ENCODE results near the gene PDE4C.

DNA sequence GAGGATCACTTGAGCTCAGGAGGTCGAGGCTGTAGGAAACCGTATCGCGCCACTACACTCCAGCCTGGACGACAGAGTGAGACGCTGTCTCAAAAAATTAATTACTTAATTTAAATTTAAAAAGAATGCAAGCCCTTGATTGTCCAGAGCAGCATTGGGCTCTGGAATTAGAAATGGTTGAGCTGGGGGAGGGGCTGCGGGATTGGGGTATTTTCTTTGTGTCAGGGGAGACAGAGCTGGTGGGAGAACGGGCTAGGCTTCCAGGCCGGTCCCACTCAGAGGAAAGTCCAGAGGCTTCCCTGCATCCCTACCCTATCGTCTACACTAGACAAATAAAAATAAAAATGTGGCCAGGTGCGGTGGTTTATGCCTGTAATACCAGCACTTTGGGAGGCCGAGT, 20.2 kb downstream of the PDE4C start:
- no peak for TF ChIP-seq TCF7L2 (IDR thresholded peaks at IDR 0.05; ENCODE audit: borderline replicate concordance, low read depth, low read length)
- TF ChIP-seq, protein P1, sequence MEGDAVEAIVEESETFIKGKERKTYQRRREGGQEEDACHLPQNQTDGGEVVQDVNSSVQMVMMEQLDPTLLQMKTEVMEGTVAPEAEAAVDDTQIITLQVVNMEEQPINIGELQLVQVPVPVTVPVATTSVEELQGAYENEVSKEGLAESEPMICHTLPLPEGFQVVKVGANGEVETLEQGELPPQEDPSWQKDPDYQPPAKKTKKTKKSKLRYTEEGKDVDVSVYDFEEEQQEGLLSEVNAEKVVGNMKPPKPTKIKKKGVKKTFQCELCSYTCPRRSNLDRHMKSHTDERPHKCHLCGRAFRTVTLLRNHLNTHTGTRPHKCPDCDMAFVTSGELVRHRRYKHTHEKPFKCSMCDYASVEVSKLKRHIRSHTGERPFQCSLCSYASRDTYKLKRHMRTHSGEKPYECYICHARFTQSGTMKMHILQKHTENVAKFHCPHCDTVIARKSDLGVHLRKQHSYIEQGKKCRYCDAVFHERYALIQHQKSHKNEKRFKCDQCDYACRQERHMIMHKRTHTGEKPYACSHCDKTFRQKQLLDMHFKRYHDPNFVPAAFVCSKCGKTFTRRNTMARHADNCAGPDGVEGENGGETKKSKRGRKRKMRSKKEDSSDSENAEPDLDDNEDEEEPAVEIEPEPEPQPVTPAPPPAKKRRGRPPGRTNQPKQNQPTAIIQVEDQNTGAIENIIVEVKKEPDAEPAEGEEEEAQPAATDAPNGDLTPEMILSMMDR (tag by site-specific recombination; IDR thresholded peaks at IDR 0.05), result no peak
- no peak for TF ChIP-seq ZSCAN30 (tag by site-specific recombination; IDR thresholded peaks at IDR 0.05)
- TF ChIP-seq ZNF843 (tag by site-specific recombination; IDR thresholded peaks at IDR 0.05), result no peak
- no peak for TF ChIP-seq ZNF501 (tag by site-specific recombination; IDR thresholded peaks at IDR 0.05)
- TF ChIP-seq, protein P2, sequence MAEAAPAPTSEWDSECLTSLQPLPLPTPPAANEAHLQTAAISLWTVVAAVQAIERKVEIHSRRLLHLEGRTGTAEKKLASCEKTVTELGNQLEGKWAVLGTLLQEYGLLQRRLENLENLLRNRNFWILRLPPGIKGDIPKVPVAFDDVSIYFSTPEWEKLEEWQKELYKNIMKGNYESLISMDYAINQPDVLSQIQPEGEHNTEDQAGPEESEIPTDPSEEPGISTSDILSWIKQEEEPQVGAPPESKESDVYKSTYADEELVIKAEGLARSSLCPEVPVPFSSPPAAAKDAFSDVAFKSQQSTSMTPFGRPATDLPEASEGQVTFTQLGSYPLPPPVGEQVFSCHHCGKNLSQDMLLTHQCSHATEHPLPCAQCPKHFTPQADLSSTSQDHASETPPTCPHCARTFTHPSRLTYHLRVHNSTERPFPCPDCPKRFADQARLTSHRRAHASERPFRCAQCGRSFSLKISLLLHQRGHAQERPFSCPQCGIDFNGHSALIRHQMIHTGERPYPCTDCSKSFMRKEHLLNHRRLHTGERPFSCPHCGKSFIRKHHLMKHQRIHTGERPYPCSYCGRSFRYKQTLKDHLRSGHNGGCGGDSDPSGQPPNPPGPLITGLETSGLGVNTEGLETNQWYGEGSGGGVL (tag by site-specific recombination; IDR thresholded peaks at IDR 0.05), result no peak
- TF ChIP-seq ZFP37 (tag by site-specific recombination; IDR thresholded peaks at IDR 0.05), result no peak
- TF ChIP-seq, protein P3, sequence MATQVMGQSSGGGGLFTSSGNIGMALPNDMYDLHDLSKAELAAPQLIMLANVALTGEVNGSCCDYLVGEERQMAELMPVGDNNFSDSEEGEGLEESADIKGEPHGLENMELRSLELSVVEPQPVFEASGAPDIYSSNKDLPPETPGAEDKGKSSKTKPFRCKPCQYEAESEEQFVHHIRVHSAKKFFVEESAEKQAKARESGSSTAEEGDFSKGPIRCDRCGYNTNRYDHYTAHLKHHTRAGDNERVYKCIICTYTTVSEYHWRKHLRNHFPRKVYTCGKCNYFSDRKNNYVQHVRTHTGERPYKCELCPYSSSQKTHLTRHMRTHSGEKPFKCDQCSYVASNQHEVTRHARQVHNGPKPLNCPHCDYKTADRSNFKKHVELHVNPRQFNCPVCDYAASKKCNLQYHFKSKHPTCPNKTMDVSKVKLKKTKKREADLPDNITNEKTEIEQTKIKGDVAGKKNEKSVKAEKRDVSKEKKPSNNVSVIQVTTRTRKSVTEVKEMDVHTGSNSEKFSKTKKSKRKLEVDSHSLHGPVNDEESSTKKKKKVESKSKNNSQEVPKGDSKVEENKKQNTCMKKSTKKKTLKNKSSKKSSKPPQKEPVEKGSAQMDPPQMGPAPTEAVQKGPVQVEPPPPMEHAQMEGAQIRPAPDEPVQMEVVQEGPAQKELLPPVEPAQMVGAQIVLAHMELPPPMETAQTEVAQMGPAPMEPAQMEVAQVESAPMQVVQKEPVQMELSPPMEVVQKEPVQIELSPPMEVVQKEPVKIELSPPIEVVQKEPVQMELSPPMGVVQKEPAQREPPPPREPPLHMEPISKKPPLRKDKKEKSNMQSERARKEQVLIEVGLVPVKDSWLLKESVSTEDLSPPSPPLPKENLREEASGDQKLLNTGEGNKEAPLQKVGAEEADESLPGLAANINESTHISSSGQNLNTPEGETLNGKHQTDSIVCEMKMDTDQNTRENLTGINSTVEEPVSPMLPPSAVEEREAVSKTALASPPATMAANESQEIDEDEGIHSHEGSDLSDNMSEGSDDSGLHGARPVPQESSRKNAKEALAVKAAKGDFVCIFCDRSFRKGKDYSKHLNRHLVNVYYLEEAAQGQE (tag by site-specific recombination; IDR thresholded peaks at IDR 0.05), result no peak
- TF ChIP-seq, protein P4, sequence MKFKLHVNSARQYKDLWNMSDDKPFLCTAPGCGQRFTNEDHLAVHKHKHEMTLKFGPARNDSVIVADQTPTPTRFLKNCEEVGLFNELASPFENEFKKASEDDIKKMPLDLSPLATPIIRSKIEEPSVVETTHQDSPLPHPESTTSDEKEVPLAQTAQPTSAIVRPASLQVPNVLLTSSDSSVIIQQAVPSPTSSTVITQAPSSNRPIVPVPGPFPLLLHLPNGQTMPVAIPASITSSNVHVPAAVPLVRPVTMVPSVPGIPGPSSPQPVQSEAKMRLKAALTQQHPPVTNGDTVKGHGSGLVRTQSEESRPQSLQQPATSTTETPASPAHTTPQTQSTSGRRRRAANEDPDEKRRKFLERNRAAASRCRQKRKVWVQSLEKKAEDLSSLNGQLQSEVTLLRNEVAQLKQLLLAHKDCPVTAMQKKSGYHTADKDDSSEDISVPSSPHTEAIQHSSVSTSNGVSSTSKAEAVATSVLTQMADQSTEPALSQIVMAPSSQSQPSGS (tag by site-specific recombination; IDR thresholded peaks at IDR 0.05; ENCODE audit: low read depth), result no peak
- TF ChIP-seq ZNF239 (tag by site-specific recombination; IDR thresholded peaks at IDR 0.05), result no peak
- no peak for TF ChIP-seq MZF1 (tag by site-specific recombination; IDR thresholded peaks at IDR 0.05; ENCODE audit: borderline replicate concordance)
- TF ChIP-seq, protein P5, sequence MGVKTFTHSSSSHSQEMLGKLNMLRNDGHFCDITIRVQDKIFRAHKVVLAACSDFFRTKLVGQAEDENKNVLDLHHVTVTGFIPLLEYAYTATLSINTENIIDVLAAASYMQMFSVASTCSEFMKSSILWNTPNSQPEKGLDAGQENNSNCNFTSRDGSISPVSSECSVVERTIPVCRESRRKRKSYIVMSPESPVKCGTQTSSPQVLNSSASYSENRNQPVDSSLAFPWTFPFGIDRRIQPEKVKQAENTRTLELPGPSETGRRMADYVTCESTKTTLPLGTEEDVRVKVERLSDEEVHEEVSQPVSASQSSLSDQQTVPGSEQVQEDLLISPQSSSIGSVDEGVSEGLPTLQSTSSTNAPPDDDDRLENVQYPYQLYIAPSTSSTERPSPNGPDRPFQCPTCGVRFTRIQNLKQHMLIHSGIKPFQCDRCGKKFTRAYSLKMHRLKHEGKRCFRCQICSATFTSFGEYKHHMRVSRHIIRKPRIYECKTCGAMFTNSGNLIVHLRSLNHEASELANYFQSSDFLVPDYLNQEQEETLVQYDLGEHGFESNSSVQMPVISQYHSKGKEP (tag by site-specific recombination; IDR thresholded peaks at IDR 0.05), result no peak
- TF ChIP-seq ZNF221 (tag by site-specific recombination; IDR thresholded peaks at IDR 0.05; ENCODE audit: borderline replicate concordance), result no peak
- no peak for TF ChIP-seq ZNF76 (tag by site-specific recombination; IDR thresholded peaks at IDR 0.05; ENCODE audit: borderline replicate concordance, low read depth)

Measured in HEK293 (cell line).